NCI-H1417 treated with DMSO at 0.1 percent for 48 hours (cell line): Measurements from ENCODE around the gene PRUNE2.
A peak's percentile ranks its signal among the peaks of the same experiment; 100 is the strongest.
"Not testable (repeated sequence)": the region's sequence is repeated elsewhere in the genome, so short reads cannot be mapped to it uniquely, and the experiment has no call there.

Source experiments
- DNase-seq: peaks from one replicate; lab custom pipeline; 2025; lab: John Stamatoyannopoulos, UW

Gene PRUNE2

DNA sequence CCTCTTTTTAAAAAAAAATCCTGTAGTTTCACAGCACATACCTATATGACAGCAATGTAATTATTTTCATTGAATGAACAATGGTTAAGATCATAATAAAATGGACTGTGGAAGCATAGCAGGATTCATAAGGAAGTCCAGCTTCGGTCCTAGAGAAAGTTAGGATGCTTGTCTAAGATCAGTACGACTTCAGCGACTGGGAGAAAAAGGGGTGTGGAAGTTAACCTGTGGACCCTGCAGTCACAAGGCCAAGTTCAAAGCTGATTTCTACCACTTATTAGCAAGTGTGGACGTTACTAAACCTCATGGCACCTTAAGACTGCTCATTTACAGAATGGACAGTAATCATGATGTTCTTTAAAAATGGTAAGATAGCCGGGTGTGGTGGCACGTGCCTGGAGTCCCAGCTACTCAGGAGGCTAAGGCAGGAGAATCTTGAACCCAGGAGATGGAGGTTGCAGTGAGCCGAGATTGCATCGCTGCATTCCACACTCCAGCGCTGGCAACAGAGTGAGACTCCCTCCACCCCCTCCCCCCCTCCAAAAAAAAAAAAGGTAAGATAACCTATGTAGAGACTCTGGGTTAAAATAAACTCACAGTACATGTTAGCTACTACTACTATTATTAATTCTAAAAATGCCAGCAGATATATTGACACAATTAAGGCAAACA lies 213.3 kb downstream of the PRUNE2 start:
- DNase-seq = no peak

DNA sequence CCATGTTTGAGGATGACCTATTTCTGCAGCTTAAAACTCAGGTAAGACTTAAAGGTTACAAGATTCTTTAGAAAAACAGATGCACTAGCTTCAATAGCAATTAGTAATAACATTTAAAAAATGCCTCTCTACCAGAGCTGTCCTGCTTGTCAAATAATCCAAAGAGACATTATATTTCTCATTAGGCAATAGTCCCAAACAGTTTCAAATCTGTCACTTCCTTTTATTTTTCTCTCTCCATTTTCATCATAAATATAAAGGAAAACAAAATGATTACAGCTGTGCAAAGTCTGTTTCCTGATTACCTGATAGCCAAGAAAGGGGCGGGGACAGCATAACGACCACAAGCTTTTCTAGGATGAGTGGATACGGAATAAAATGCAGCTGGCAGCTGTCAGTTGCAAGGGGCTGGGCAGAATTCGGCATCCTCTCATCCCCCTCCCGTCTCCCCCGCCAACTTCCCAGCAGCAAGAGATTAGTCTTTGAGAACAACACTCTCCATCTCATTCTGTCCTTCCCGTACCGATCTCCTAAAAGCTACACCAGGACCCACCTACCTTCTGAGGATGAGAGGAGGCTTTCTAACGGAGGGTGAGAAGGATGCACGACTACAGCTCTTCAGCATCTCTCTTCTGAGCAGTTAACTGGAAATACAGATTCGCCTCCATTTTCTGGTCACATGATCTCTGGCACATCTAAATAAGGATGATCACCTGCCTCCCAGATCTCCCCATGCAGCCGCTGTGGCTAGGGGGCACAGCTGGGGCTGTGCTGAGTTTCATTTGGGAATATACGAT lies 214.2 kb downstream of the PRUNE2 start:
- DNase-seq = peak; percentile 53

DNA sequence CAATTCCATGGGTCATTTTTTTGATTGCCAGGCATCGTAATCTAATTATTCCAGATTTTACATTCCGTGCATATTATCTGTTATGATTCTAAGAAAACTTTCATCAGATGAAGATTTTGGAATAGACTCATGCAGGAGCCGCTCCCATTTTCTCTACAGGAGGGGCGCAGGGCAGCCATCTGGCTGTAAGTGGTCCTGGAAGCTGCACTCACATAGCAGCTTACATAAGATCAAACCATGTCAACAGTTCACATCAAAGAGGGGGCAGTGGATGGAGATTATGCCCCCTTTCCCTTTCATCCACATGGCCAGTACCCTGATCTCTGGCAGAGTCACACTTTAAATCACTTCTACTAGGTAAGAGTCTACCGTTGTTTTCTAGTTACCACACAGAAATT lies 214.9 kb downstream of the PRUNE2 start:
- no peak for DNase-seq

DNA sequence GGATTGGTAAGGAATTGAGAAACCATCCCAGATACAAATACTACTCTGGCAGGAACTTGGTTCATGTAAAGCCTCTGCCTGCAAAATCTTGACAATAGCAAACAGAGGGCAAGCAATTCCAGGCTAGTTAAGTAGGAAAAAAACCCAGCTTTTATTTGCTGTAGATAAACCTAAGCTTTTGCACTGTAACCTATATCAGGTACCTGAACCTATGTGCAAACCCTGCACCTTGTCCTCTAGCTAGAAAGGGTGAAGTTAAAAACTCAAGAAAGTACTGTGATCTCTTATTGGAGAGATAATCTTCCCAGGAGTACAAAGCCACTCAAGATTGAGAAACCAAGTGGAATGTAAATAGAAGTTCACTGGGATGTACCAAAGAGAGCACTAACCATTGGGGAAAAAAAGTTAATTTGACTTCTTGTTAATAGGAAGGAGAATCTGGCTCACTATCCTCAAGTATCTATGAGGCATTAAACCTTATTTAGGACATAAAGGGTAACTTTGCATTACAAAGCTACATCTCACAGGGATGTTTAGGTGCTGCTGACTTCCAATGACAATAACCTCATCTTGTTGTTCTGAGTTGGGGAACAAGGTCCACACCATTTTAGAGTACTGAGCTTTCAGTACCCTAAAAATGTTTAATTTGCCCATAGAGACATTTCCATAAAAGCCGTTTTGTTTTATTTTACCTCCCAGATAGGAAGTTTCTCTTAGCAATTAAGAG lies 215.5 kb downstream of the PRUNE2 start:
- DNase-seq = no peak

DNA sequence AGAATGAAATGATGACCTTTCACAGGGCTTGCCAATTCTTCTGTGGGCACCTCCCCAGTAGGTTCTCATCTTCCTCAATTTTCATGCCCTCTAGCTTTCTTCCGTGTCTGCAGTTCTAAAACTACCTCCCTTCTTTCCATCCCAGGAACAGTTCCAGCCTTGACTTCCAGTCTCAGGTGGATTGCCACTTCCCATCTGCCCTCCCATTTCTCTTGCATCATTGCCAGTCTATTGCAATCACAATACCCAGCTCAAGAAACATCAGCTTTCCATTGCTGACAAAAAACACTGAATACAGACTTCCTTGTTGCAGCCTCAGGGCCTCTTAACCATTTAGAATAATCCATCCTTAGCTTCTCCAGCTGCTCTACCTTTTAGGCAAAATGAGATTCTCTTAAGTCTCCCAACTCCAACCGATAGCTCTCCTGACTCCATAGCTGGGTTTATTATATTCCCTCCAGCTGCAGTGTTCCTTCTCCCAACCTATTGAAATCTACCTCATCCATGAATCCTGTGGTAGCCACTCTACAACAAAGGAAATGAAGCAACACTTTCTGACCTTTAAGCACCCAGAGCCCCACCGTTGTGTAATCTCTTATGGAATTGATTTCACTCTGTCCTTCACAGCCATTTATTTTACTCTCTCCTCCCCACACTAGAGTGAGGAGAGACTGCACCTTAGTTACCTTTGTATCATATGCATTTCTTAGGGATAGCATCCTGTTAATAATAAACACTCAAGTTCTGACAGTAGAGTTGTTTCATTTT lies 217.3 kb downstream of the PRUNE2 start:
- DNase-seq = no peak

- no peak for DNase-seq
These were observed 218.0 kb downstream of the PRUNE2 start for GRCh38 chr9:76687861-76688391.

GRCh38 chr9:76686756-76687155 lies 219.2 kb downstream of the PRUNE2 start:
- no peak for DNase-seq

- DNase-seq = no peak
These were observed 221.7 kb downstream of the PRUNE2 start for GRCh38 chr9:76684213-76684612.

DNA sequence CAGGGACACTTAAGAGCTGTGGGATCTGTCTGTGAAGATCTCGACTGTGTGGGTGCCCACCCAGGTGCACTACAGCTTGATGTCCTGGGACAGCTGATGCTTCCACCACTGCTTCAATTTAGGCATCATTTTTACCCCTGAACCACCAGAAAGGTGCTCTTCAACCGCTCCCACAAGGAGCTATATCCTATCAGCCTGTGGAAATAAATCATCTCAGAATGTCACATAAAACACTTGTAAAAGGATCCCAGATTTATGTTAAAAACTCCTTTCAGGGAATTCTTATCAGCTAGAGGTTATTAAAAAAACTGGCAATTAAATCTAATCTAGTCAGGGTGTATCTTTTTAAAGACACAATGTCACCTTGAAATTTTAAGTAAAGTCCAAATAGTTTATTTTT lies 224.4 kb downstream of the PRUNE2 start:
- DNase-seq = no peak

DNA sequence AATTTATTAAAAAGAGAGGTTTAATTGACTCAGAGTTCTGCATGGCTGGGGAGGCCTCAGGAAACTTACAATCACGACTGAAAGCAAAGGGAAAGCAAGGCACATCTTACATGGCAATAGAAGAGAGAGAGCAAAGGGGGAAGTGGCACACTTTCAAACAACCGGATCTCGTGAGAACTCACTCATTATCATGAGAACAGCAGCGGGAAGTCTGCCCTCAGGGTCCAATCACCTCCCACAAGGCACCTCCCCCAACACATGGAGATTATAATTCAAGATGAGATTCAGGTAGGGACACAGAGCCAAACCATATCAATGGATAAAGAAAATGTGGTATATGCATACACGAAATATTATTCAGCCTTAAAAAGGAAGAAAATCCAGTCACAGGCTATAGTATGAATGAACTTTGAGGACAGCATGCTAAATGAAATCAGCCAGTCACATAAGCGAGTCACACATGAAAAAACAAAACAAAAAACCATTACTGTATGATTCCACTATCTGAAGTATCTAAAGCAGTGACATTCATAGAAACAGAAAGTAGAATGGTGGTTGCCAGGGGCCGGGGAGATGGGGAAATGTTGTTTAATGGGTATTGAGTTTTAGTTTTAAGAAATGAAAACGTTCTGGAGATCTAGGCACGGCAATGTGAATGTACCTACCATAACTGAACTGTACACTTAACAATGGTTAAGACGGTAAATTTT lies 225.0 kb downstream of the PRUNE2 start:
- no peak for DNase-seq

- no peak for DNase-seq
These were observed 228.3 kb downstream of the PRUNE2 start for GRCh38 chr9:76677481-76678055.

- peak; percentile 59 for DNase-seq
These were observed 229.1 kb downstream of the PRUNE2 start for GRCh38 chr9:76676857-76677256.

GRCh38 chr9:76667521-76667957 lies 238.4 kb downstream of the PRUNE2 start:
- DNase-seq = no peak

GRCh38 chr9:76665966-76666365 lies 239.9 kb downstream of the PRUNE2 start:
- not testable (repeated sequence) for DNase-seq

DNA sequence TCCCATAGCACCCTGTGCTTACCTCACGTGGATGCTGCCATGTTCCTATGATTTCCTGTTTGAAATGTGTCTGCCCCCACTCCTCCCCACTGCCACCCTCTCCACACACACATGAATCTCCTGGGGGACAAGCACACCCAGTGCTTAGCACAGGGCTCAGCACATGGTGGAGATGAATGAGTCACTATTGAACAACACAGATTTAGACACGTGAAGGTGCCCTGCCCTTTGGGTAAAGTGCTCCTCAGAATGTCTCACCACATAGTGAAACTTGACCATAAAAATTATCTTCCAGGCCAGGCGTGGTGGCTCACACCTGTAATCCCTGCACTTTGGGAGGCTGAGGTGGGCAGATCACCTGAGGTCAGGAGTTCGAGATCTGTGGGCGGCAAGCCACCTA lies 240.5 kb downstream of the PRUNE2 start:
- DNase-seq = no peak

- no peak for DNase-seq
These were observed 241.8 kb downstream of the PRUNE2 start for GRCh38 chr9:76664120-76664519.

DNA sequence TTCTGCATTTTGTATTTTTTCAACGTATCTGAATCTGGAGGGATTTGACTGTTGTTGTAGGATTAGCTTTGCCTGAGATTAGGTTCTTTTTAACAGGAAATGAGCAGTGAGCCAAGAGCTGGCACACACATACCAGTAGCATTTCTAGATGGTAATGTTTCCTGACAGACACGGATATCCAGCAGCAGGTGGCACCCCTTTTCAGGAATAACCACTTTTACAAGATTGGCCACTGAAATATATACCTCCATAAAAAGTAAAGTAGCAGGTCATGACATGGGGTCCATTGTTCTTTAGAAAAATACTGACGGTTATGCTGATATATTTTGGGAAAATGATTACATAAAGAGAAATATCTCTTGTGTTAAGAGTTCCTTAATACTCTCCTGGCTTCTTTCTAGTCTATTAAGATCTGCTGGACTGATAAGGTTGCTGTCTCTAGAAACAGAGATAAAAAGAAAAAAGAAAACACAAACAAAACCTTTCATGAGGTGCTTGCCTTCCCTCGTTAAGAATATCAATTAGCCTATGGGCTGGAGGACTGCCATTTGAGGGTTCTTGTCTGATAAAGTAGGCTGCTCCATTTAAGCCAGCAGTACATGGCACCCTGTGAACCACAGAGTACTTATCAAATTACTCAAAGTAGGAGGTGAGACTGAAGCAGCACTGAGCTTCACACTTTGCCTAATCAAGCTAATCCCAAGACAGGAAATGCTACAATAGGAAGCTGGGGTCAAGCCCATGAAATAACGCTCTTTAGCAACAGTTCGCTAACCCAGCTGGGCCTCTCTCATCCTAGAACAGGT lies 243.2 kb downstream of the PRUNE2 start:
- DNase-seq = no peak

- DNase-seq = peak; percentile 20
These were observed 247.2 kb downstream of the PRUNE2 start for GRCh38 chr9:76658510-76659231.

DNA sequence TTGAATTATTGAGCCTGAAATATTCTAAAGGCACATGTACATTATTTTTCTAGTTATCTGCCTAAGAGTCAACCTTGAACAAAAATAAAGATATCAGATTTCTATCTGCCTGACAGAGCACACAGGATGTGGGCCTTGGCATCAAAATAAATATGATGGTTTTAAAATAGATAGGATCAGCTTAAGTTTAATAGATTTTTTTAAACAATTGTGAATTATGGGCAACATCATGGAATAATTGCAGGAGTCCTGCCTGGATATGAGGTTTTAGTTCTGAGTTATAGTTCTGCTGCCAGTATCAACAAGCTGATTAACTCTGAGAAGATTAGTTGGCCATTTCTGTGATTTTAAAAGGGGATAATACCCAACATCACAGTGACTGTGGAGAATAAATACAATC lies 248.6 kb downstream of the PRUNE2 start:
- no peak for DNase-seq
